Mucosa of rectum (tissue), 2 donors: ENCODE data around the gene POLR2J.
"Not testable (repeated sequence)": the region's sequence is repeated elsewhere in the genome, so short reads cannot be mapped to it uniquely, and the experiment has no call there.

Experiments used
- H3K27ac ChIP-seq, 2 donors: one replicate each; pipeline ENCODE4 v1.7.0; 2013; ENCODE audit warnings: inconsistent platforms in 2 of 2, low read depth in 2 of 2, low read length in 2 of 2
- H3K27me3 ChIP-seq, 2 donors: one replicate each; pipeline ENCODE4 v1.7.0; 2013; ENCODE audit warnings: low read length in 2 of 2; ENCODE audit not compliant: control insufficient read depth in 2 of 2, insufficient read depth in 2 of 2
- H3K36me3 ChIP-seq, 2 donors: one replicate each; pipeline ENCODE4 v1.7.0; 2013; ENCODE audit warnings: low read length in 2 of 2; ENCODE audit not compliant: control insufficient read depth in 2 of 2, insufficient read depth in 2 of 2
- H3K4me1 ChIP-seq, 2 donors: one replicate each; pipeline ENCODE4 v1.7.0; 2013; ENCODE audit warnings: low read length in 2 of 2, mild to moderate bottlenecking in 1 of 2; ENCODE audit not compliant: control insufficient read depth in 2 of 2, insufficient read depth in 2 of 2
- H3K4me3 ChIP-seq, 2 donors: one replicate each; pipeline ENCODE4 v1.7.0; 2013; ENCODE audit warnings: low read length in 2 of 2
- H3K9ac ChIP-seq, 2 donors: one replicate each; pipeline ENCODE4 v1.7.0; 2013; ENCODE audit warnings: low read length in 2 of 2, low read depth in 1 of 2, mild to moderate bottlenecking in 1 of 2
- H3K9me3 ChIP-seq, 2 donors: one replicate each; pipeline ENCODE4 v1.7.0; 2013; ENCODE audit warnings: low read length in 2 of 2; ENCODE audit not compliant: control insufficient read depth in 2 of 2
- donor health status: healthy.
- donor health status: Normal muscosa, but diverticular disease.

Gene POLR2J

DNA sequence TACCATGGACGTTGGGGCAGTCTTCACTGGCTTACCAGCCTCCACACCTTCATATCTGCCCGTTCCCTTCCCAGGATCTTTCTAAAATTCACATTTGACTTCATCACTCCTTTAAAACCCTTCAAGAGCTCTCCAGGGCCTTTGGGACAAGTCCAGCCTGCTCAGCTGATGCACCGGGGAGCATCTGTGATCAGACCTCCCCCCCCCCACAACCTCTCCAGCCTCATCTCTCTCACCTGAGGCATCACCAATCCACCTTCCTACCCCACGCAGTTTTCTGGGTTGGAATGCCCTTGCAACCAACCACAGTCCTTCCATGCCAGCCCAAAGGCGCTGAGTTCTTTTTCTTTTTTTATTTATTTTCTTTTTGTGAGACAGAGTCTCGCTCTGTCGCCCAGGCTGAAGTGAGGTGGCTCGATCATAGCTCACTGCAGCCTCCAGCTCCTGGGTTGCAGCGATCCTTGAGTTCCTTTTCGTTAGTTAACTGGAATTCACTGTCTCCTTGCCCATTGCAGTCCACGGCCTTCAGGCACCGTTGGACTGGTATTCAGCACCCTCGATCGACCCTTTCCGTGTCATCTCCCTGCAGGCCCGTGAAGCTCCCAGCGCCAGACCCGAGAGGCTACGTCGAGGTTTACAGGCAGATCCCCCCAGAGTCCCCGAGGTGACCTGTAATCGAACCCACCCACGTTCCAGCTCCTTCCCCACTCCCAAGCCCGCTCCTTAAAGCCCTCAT is 14.7 kb downstream of the POLR2J start:
- Histone ChIP-seq H3K27ac (peak overlapping the region in 1 of 2 donors; percentile 67), H3K4me1 (peaks cover 14% of the 10 kb centered on the region in 2 donors), H3K27me3 (no peaks in the 10 kb centered on the region), H3K36me3 (peaks cover 8% of the 10 kb centered on the region in 2 donors), H3K9ac (peak overlapping the region; percentile 96 to 97), H3K4me3 (peak overlapping the region; percentile 84 to 99), H3K9me3 (no peaks in the 10 kb centered on the region)

DNA sequence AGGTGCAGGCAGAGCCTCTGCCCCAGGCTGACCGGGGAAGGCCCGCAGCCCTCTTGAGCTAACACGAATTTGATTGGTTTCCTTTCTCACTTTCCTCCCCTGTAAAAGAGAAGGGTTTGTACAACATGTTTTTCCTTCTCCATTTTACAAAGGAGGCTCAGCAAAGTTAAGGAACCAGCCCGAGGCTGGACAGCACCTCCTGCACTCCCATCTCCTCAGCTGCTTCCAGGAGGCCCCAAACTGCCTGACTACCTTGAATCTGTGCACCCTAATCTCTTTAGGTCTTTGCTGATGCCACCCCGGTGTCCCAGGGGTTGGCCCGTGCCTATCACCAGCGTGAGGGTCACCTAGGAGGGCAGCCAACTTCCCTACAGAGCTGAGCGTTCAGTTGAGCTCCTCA is 18.3 kb downstream of the POLR2J start:
- no peaks in the 10 kb centered on the region for H3K27me3 ChIP-seq
- H3K4me3 ChIP-seq, result no peak overlapping the region
- H3K27ac ChIP-seq, result no peak overlapping the region
- H3K4me1 ChIP-seq, result peaks cover 6 to 8% of the 10 kb centered on the region in 2 donors
- H3K36me3 ChIP-seq, result peaks cover 9 to 23% of the 10 kb centered on the region in 2 donors
- no peak overlapping the region for H3K9ac ChIP-seq
- no peaks in the 10 kb centered on the region for H3K9me3 ChIP-seq

DNA sequence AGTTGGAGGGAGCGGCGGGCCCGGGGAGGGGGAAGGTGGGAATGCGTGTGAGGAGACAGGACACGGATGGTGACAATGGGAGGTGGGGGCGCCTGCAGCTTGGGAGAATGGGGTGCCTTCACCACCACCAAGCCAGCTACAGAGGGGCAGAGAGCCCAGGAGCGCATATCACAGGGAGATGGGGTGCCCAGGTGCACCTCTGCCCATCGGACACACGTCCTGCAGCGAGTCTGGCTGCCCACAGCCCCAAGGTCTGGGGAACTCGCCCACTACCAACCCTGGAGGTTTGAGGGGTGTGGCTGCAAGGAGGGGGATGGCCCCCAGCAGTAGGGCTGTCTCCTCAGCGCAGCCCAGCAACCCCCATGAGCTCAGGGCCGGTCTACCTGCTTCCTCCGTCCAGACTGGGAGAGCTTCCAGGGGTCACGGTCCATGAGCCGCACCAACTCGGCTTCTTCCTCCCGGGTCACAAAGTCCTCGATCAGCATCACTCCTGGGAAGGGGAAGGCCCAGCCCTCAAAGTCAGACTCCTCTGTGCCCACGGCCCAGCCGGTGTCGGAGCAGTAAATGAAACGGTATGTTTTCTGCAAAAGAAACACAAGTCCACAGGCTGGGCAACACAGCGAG is 19.4 kb downstream of the POLR2J start:
- H3K9ac ChIP-seq, result no peak overlapping the region
- H3K27ac ChIP-seq, result no peak overlapping the region
- H3K4me1 ChIP-seq, result peaks cover 5 to 7% of the 10 kb centered on the region in 2 donors
- no peaks in the 10 kb centered on the region for H3K27me3 ChIP-seq
- H3K9me3 ChIP-seq, result no peaks in the 10 kb centered on the region
- no peak overlapping the region for H3K4me3 ChIP-seq
- peaks cover 9 to 23% of the 10 kb centered on the region in 2 donors for H3K36me3 ChIP-seq

GRCh38 chr7:102457352-102457924 is 21.3 kb downstream of the POLR2J start:
- H3K27ac ChIP-seq, result no peak overlapping the region
- no peaks in the 10 kb centered on the region for H3K4me1 ChIP-seq
- H3K36me3 ChIP-seq, result peaks cover 9 to 23% of the 10 kb centered on the region in 2 donors
- no peak overlapping the region for H3K4me3 ChIP-seq
- H3K27me3 ChIP-seq, result no peaks in the 10 kb centered on the region
- H3K9me3 ChIP-seq, result no peaks in the 10 kb centered on the region
- no peak overlapping the region for H3K9ac ChIP-seq

GRCh38 chr7:102456327-102456726 is 22.4 kb downstream of the POLR2J start:
- Histone ChIP-seq H3K9me3 (no peaks in the 10 kb centered on the region), H3K27me3 (no peaks in the 10 kb centered on the region), H3K4me3 (no peak overlapping the region), H3K9ac (no peak overlapping the region), H3K4me1 (no peaks in the 10 kb centered on the region), H3K36me3 (peaks cover 9 to 23% of the 10 kb centered on the region in 2 donors), H3K27ac (no peak overlapping the region)

DNA sequence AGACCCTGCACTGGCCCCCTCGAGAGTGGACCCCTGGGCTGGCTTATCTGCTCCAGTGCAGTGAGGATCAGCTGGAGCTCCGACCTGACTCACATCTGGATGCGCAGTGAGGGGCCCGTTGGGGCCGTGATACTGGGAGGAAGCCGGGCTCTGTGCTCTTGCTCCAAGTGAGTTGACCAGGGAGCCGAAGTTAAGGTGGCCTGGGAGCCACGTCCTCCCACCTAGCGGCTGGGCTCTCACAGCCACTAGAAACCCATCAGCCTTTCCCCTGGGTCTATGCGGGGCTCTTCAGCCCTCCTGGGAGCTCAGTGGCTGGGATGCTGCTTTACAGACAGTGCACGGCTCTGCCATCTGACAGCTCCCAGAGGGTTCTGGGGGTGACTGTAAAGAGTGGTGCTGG is 23.1 kb downstream of the POLR2J start:
- peaks cover 9 to 23% of the 10 kb centered on the region in 2 donors for H3K36me3 ChIP-seq
- H3K9ac ChIP-seq, result no peak overlapping the region
- no peak overlapping the region for H3K4me3 ChIP-seq
- H3K9me3 ChIP-seq, result no peaks in the 10 kb centered on the region
- H3K27me3 ChIP-seq, result no peaks in the 10 kb centered on the region
- H3K27ac ChIP-seq, result no peak overlapping the region
- H3K4me1 ChIP-seq, result no peaks in the 10 kb centered on the region

DNA sequence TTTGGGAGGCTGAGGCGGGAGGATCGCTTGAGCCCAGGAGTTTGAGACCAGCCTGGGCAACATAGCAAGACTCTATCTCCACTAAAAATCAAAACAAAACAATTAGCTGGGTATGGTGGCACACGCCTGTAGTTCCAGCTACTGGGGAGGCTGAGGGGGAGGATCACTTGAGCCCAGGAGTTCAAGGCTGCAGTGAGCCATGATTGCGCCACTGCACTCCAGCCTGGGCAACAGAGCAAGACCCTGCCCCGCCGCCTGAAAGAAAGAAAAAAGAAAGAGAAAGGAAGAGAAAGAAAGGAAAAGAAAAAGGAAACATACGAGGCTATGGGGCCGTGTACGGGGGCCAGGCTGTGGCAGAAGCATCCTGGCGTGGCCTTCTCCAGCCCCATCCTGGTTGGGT is 23.8 kb downstream of the POLR2J start:
- not testable (repeated sequence) for H3K27me3 ChIP-seq, H3K4me1 ChIP-seq, H3K9me3 ChIP-seq, H3K9ac ChIP-seq, H3K27ac ChIP-seq, H3K4me3 ChIP-seq
- peaks cover 9 to 23% of the 10 kb centered on the region in 2 donors for H3K36me3 ChIP-seq

GRCh38 chr7:102454468-102454867 is 24.3 kb downstream of the POLR2J start:
- Histone ChIP-seq H3K9me3 (no peaks in the 10 kb centered on the region), H3K36me3 (peaks cover 8 to 22% of the 10 kb centered on the region in 2 donors), H3K4me3 (no peak overlapping the region), H3K9ac (no peak overlapping the region), H3K4me1 (no peaks in the 10 kb centered on the region), H3K27me3 (no peaks in the 10 kb centered on the region), H3K27ac (no peak overlapping the region)

DNA sequence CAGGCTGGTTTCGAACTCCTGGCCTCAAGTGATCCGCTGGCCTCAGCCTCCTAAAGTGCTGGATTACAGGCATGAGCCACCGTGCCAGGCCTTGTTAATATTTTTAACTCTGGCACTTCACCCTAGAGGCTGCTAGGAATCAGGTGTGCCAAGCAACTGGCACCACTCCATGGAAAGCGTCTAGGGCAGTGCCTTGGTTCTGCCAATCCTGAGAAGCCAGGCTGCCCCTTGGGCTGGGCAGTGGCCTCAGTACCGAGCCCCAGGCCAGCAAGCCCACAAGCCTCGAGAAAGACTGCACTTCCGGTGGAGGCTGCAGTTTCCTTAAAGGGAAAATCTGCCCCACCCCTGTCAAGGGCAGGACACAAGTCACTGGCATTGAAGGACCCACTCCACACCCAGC is 25.4 kb downstream of the POLR2J start:
- H3K27ac ChIP-seq, result no peak overlapping the region
- H3K4me3 ChIP-seq, result no peak overlapping the region
- no peaks in the 10 kb centered on the region for H3K27me3 ChIP-seq
- H3K4me1 ChIP-seq, result no peaks in the 10 kb centered on the region
- no peaks in the 10 kb centered on the region for H3K9me3 ChIP-seq
- peaks cover 4 to 16% of the 10 kb centered on the region in 2 donors for H3K36me3 ChIP-seq
- no peak overlapping the region for H3K9ac ChIP-seq

DNA sequence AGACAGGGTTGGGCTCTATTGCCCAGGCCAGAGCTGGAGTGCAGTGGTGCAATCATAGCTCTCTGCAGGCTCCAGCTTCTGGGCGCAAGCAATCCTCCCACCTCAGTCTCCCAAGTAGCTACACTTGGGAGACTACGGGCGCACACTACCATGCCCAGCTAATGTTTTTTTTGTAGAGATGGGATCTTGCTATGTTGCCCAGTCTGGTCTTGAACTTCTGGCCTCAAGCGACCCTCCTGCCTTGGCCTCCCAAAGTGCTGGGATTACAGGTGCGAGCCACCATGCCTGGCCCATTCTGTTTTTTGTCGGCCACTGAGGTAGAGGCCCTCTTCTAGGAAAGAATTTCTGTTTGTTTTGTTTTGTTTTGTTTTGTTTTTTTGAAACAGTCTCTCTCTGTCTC is 26.3 kb downstream of the POLR2J start:
- H3K9ac ChIP-seq, result no peak overlapping the region
- H3K4me1 ChIP-seq, result no peaks in the 10 kb centered on the region
- peaks cover 0 to 11% of the 10 kb centered on the region in 2 donors for H3K36me3 ChIP-seq
- no peaks in the 10 kb centered on the region for H3K9me3 ChIP-seq
- no peak overlapping the region for H3K27ac ChIP-seq
- no peak overlapping the region for H3K4me3 ChIP-seq
- no peaks in the 10 kb centered on the region for H3K27me3 ChIP-seq
